Measurements from ENCODE around the gene NFIB. TPM values are rescaled to one million over a fixed set of nuclear protein-coding genes. Genes with fewer than 3 reads are reported as not detected.

Gene NFIB
- total and polyA plus RNA-seq, 2 experiments from 2014 or later, result 15.2 to 27.3 TPM

DNA sequence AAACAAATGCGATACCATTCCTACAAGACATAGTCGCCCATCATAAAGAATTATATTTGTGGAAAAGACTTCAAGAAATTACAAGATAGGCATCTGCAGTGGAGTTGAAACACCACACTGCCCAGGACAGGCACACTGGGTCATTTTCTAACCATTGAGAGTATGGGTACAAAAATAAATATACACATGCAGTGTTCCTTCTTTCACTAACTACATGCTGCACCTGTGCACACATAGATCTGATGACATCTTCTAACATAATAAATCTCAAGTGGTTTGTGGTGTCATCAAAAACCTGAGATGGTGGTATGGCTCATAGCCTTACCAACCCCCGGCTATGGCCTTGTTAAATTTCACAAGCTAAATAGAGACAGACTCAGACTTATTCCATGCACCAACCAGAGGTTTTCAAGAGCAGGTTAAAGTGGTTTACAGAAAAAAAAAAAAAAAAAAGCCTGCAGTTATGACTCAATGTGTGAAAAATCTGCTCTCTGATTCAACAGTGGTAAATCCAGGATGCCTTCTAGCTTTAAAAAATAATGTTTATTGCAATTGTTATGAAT, 12.4 kb upstream of the NFIB start:
- H3K4me1 ChIP-seq (ENCODE audit: insufficient read depth), result no peaks in the 10 kb centered on the region
- 81% methylated on average over 3 of the region's 3 CpGs for WGBS (ENCODE audit: low lambda C conversion rate, missing lambda C conversion rate)
- no peak overlapping the region for H2AFZ ChIP-seq
- no peaks in the 10 kb centered on the region for H3K9me2 ChIP-seq (replicated peaks; ENCODE audit: insufficient read depth)
- no peaks in the 10 kb centered on the region for H4K20me1 ChIP-seq (ENCODE audit: insufficient read depth, poor library complexity, severe bottlenecking)
- H3K27me3 ChIP-seq, result no peaks in the 10 kb centered on the region
- no peaks in the 10 kb centered on the region for H3K36me3 ChIP-seq (replicated peaks; ENCODE audit: insufficient read depth, low read depth)
- no peak overlapping the region for H3K27ac ChIP-seq
- no peak overlapping the region for H3K4me3 ChIP-seq
- TF ChIP-seq, protein P1, sequence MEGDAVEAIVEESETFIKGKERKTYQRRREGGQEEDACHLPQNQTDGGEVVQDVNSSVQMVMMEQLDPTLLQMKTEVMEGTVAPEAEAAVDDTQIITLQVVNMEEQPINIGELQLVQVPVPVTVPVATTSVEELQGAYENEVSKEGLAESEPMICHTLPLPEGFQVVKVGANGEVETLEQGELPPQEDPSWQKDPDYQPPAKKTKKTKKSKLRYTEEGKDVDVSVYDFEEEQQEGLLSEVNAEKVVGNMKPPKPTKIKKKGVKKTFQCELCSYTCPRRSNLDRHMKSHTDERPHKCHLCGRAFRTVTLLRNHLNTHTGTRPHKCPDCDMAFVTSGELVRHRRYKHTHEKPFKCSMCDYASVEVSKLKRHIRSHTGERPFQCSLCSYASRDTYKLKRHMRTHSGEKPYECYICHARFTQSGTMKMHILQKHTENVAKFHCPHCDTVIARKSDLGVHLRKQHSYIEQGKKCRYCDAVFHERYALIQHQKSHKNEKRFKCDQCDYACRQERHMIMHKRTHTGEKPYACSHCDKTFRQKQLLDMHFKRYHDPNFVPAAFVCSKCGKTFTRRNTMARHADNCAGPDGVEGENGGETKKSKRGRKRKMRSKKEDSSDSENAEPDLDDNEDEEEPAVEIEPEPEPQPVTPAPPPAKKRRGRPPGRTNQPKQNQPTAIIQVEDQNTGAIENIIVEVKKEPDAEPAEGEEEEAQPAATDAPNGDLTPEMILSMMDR (IDR thresholded peaks at IDR 0.05; ENCODE audit: poor library complexity), result no peak
- TF ChIP-seq EZH2 (IDR thresholded peaks at IDR 0.05; ENCODE audit: borderline replicate concordance), result no peak
- no peak for TF ChIP-seq EZH2phosphoT487 (IDR thresholded peaks at IDR 0.05; ENCODE audit: low read depth, severe bottlenecking, unreplicated experiment)
- DNase-seq (ENCODE audit: low spot score), result no peak
- H3K4me2 ChIP-seq, result no peak overlapping the region
- H3K79me2 ChIP-seq, result peaks cover 3% of the 10 kb centered on the region
- H3K9me3 ChIP-seq (ENCODE audit: low read depth), result no peaks in the 10 kb centered on the region

DNA sequence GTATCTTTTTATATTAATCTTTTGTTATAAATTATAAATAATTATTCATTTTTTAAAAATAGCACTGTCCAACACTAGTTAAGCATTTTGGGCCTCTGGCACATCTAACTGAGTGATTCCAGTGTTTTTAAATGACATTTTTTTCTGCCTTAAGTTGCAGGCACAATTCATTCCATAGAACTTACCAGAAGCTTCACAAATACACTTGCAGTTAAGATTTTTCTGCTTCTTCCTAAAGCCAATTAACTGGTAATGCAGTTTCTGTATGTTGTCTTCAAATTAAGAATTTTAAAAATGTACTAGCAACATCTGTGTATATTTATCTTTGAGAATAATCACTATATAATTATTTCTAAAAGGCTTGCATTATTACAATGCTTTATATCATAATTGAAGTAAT, 11.2 kb upstream of the NFIB start:
- Histone ChIP-seq H3K36me3 (replicated peaks; ENCODE audit: insufficient read depth, low read depth) (no peaks in the 10 kb centered on the region), H3K27ac (no peak overlapping the region), H4K20me1 (ENCODE audit: insufficient read depth, poor library complexity, severe bottlenecking) (no peaks in the 10 kb centered on the region), H3K4me3 (no peak overlapping the region), H3K4me1 (ENCODE audit: insufficient read depth) (no peaks in the 10 kb centered on the region), H3K27me3 (no peaks in the 10 kb centered on the region), H3K79me2 (peaks cover 12% of the 10 kb centered on the region), H3K4me2 (no peak overlapping the region), H2AFZ (no peak overlapping the region), H3K9me3 (ENCODE audit: low read depth) (no peaks in the 10 kb centered on the region), H3K9me2 (replicated peaks; ENCODE audit: insufficient read depth) (no peaks in the 10 kb centered on the region)
- DNase-seq (ENCODE audit: low spot score), result no peak
- TF ChIP-seq, protein P1 (IDR thresholded peaks at IDR 0.05; ENCODE audit: poor library complexity), result no peak
- TF ChIP-seq EZH2 (IDR thresholded peaks at IDR 0.05; ENCODE audit: borderline replicate concordance), result no peak
- TF ChIP-seq EZH2phosphoT487 (IDR thresholded peaks at IDR 0.05; ENCODE audit: low read depth, severe bottlenecking, unreplicated experiment), result no peak

DNA sequence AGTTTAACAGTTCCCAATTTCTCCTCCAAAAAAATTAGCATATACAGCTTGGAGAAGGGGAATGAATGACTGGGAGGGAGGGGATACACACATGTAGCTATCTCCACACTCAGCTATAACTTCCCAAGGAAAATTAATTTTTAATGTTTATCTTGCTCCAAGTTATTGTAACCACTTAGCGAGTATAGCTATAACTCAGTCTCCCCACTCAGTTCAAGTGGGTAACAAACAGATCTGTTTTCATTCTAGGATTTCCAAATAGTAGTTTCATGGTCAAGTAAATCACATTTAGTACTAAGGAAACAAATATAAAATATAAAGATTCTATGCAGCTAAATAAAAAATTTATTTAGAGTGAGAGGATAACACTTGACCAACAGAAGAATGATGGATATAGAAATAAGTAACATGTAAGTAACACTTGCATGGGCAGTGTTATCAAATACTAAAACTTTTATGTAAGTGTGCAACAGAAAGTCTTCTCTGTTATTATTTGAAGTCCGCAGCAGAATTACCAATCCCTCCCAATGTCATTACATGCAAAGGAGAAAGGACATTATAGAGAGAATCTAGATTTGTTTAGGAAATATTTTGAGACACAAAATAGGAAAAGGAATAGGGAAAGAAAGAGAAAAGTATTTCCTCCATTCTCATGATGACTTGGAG, 10.2 kb upstream of the NFIB start:
- no peaks in the 10 kb centered on the region for H3K36me3 ChIP-seq (replicated peaks; ENCODE audit: insufficient read depth, low read depth)
- H3K4me1 ChIP-seq (ENCODE audit: insufficient read depth), result no peaks in the 10 kb centered on the region
- no peak overlapping the region for H3K27ac ChIP-seq
- WGBS (ENCODE audit: low lambda C conversion rate, missing lambda C conversion rate), result 89% methylated on average over 2 of the region's 2 CpGs
- no peak overlapping the region for H3K4me3 ChIP-seq
- H3K9me2 ChIP-seq (replicated peaks; ENCODE audit: insufficient read depth), result no peaks in the 10 kb centered on the region
- no peak for TF ChIP-seq EZH2 (IDR thresholded peaks at IDR 0.05; ENCODE audit: borderline replicate concordance)
- TF ChIP-seq EZH2phosphoT487 (IDR thresholded peaks at IDR 0.05; ENCODE audit: low read depth, severe bottlenecking, unreplicated experiment), result no peak
- TF ChIP-seq, protein P1 (IDR thresholded peaks at IDR 0.05; ENCODE audit: poor library complexity), result no peak
- H3K4me2 ChIP-seq, result peak overlapping the region; percentile 92
- H3K9me3 ChIP-seq (ENCODE audit: low read depth), result no peaks in the 10 kb centered on the region
- DNase-seq (ENCODE audit: low spot score), result no peak
- H4K20me1 ChIP-seq (ENCODE audit: insufficient read depth, poor library complexity, severe bottlenecking), result no peaks in the 10 kb centered on the region
- no peak overlapping the region for H2AFZ ChIP-seq
- no peaks in the 10 kb centered on the region for H3K27me3 ChIP-seq
- peaks cover 19% of the 10 kb centered on the region for H3K79me2 ChIP-seq

Data from hepatocyte (in vitro differentiated cells).